Frontal cortex (tissue), 4 donors: ENCODE measurements around the gene XG. TPM values are rescaled to one million over a fixed set of nuclear protein-coding genes. Genes with fewer than 3 reads are reported as not detected.
"Not testable (repeated sequence)": the region's sequence is repeated elsewhere in the genome, so short reads cannot be mapped to it uniquely, and the experiment has no call there.

Experiments used
- DNase-seq, 2 donors: peaks; one replicate each; pipeline ENCODE4 v3.0.0; 2012; ENCODE audit warnings: low spot score in 2 of 2
- FAIRE-seq: peaks from 2 replicates; lab custom pipeline; 2012; peaks lifted over from hg19 to GRCh38; lab: Jason Lieb, UNC
- total RNA-seq: library from RNA; depleted of rRNA; stranded (reverse); fragments of >200 nt; gene quantifications from one replicate; pipeline ENCODE4 v1.2.3, GENCODE V29; 2014
- donor health status: control.
- donor health status: control.
- donor health status: control.

The XG gene
- total RNA-seq, 1 donor from 2014 or later, result not detected

DNA sequence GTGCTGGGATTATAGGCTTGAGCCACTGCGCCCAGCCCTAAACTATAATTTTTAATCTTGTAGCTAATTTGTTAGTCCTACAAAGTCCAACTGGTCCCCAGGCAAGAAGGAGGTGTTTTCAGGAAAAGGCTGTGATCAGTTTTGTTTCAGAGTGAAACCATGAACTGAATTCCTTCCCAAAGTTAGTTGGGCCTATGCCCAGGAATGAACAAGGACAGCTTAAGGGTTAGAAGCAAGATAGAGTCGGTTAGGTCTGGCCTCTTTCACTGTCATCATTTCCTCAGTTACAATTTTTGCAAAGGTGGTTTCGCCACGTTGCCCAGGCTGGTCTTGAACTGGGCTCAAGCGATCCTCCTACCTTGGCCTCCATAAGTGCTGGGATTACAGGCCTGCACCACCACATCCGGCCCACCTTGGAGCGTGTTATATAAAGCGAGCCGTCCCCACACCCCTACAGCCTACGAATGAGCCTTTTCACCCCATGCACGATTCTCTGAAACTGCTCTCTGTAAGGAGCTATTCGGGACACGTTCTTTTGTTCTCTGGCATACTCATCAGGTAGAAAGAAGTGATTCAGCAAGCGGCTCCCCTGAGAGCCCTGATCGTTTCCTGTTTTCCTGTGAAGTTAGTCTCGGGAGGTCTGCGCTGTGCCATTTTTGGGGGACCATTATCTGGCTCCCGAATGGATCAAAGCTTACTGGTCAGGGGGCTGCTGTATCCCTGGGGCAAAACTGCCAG, 52.4 kb downstream of the XG start:
- not testable (repeated sequence) for FAIRE-seq, DNase-seq

DNA sequence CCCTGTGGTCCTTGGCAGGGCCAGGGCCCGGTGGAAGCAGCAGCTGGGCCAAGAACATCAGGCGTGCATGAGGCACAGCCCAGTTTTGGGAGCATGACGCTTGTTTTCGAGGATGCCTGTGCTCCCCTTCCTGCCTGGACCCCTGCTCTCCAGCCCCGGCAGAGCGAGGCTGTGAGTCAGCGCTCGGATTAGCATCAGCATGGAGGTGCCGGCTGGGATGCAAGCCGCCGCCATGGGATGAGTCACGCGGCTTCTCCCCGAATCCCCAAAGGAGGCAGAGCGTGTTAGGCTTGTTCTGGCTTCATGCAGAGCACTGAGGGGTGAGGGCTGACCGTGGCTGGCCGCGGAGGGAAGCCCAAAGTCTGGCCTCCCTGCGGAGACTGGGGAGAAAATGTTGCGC, 53.0 kb downstream of the XG start:
- FAIRE-seq, DNase-seq: not testable (repeated sequence)

DNA sequence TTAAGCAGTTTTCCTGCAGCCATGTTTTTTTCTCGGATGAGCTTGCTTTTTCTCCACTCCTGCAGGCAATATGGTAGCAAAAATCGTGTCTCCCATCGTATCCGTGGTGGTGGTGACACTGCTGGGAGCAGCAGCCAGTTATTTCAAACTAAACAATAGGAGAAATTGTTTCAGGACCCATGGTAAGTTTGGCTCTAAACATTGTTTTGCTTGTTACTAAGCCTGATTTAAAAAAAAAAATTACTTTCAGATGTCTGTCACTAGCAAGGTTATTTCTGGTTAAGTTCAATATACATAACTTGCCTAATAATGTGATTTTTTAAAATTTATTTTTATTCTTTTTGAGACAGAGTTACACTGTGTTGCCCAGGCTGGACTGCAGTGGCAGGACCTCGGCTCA, 59.4 kb downstream of the XG start:
- FAIRE-seq (no peak), DNase-seq (no peak)

DNA sequence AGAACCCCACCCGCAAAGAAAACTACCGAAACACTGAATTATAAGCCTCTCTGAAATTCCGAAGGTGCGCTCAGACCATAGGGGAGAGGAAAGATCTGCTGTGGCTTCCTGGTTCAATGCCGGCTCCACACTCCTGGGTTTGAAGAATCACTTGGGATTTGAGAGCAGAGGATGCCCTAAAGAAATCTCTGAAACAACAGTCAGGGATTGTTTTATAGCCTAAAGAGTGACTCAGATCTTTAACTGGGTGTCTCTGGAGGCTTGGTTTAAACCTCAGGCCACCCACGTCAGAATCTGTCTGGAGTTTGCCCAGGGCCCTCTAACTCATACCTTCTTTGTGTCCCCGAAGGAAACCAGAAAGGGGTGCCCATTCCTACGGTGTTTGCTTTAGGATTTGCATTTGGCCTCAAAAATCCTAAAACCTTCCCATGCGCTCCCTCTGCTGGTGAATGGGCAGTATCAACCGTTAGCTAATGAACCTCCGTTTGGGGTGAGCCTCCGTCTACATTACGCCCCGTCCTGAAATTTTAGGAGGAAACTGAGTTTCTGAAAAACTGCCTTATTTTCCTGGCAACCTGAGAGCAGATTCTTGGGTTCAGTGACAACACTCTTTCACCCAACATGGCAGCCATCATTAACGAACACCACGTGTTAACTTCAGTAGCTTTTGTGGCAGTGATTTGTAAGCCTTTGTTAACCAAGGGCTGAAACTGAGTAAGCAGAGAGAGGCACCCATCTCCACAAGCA, 60.5 kb downstream of the XG start:
- FAIRE-seq, DNase-seq: not testable (repeated sequence)

DNA sequence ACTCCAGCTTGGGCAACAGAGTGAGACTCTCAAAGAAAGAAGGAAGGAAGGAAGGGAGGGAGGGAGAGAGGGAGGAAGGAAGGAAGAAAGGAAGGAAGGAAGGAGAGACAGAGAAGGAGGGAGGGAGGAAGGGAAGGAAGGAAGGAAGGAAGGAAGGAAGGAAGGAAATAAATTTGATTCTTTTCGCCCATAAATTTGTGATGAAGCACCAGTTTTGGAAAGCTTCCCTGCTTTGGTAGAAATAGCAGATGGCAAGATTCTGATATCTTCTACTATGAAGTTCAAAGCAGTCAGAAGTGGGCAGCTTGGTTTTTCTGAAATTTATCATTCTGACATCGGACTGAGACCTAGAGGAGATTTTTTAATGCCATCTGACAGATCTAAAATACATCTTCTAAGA, 65.2 kb downstream of the XG start:
- no peak for DNase-seq
- no peak for FAIRE-seq

DNA sequence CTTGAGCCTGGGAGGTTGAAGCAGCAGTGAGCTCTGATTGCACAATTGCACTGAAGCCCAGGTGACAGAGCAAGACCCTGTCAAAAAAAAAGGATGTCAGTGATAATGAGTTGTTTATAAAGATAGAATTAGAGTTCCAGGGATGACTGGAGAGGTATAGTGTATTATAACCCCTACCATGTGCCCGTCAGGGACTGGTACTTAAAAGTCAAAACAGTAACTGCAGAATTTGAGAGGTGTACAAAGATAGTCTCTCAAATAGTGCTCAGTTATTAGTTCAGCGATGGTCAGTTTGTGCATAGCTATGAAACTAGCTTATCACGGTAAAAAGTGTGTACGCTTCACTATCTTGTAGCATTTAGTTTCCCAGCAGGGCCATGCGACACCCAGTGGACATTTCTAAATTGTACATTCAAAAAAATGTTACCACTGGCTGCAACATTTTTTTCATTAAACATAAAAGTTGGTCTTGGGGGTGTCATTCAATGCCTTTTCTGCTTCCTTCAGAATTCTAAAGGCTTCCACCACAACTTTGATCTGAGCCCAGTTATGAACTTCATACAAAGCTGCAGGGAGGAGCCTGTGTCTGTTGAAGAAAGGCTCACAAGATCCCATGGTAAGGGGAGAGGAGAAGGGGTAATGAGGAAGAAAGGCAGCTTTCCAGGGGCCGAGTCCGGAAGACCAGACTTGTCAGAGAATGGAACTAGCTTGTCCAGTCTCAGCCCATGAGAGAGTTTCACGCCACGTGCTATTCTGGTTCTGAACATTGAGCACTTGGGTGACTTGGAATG, 67.7 kb downstream of the XG start:
- no peak for FAIRE-seq
- no peak for DNase-seq

DNA sequence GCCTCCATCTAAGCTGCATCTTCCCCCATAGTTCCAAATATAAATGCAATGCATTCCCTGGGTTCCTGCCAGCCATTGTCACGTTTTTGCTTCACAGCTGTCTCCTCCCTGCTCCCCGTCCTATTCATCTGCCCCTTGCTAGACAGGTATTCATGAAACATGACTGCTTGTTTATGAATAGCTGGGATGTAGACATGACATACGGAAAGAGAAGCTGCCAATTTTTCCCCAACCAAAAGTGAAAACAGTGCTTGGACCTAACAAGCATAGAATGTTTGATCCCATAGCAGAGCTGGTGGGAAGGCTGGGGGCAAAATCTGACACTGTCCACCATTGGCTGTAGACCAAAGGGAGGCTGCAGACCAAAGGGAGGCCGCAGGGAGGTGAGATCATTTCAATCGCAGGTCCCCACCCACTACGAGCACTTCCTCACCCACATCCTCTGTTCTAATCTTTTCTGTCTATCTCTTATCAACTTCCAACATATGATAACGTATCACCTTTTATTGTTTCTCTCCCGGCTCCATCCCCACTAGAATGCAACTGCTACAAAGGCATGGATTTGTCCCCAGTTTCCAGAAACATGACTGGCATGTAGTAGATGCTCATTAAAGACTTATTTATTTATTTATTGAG, 68.4 kb downstream of the XG start:
- DNase-seq (no peak), FAIRE-seq (no peak)

DNA sequence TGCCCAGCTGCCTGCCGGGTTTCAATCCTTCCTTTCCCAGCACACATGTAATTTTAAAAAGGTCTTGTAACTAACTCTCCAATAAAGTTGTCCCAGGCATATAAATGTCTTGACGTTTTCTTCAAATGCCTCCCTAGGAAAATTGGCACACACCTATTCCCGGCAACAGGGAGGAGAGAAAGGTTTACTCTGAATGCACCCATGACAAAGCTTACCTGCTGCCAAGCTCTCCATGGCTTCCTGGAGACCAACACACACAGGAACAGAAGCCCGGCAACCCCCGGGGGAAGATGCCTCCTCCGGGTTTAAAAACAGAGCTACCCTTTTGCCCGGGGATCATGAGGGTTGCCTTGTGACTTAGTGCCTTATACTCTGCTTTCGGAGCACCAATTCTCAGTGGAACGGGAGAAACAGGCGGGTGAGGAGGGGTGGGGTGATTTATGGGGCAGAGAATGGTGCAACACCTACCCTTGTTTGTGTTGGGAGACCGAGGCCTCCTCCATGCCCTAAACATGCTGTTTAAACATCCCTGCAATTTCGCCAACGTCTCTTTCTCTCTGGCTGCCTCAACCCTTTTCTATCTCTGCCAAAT, 72.1 kb downstream of the XG start:
- DNase-seq (no peak), FAIRE-seq (no peak)

DNA sequence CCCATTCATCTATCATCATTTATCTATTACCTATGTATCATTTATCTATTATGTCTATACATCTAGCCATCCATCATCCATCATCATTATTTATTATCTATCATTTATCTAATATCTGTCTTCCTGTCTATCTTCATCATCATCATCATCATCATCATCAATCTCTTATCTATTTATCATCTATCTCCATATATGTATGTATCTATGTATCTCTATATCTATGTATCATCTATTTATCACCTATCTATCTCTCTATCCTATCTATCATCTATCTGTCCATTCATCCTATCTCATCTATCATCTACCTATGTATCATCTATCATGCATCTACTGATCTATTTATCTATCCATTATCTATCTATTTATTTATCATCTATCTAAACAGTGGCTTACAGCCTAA, 73.0 kb downstream of the XG start:
- DNase-seq (no peak), FAIRE-seq (no peak)

DNA sequence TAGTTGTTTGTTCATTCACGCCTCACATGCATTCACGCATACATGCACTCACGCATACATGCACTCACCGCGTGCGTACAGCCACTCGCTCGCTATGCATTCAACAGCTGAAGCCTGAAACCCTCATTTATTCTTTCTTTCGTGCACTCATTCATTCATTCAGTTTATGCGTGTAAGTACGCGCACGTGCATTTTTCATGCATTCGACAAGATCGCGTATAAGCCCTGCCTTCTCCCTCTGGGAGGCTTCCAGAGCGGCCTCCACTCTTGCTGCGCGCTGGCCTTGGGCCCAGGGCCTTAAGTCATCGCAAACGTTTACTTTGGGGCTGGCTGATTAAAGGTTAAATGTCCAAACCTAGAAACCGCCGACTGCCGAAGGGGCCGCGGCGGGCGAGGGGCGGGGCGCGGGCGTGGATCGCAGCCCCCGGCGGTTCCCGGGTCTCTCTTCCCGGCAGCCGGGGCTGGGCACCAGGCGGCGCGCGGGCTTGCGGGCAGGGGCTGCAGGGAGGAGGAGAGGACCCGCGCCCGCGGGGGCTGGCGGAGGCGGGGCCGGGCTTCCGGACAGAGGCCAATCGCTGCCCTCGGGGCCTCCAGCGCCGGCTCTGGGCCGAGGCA, 76.6 kb downstream of the XG start, which contains the start of gene GYG2:
Gene GYG2 (plus strand): TSS at position 587 of the 615 bp plus-strand sequence. CDS start 1,259 bp downstream, outside the sequence.
- DNase-seq, result no peak
- no peak for FAIRE-seq

DNA sequence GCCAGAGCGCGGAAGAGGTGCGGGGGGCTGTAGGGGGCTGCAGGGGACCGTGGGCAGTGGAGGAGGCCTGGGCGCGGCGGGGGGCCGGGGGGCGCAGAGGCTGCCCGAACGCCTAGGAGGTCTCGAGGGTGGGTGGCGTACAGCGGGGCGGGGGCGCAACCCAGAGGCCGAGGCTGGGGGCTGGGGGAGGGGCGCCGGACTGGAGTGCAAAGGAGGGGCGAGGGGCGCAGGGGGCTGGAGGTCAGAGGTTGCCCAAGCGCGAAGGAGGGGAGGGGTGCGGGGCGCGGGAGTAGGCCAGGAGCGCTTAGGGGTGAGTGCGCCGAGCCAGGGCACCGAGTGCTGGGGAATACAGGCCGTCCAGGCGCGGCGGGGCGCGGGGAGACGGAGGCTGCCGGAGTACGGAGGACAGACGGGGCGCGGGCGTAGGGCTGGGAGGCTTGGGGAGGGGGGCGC, 77.1 kb downstream of the XG start:
- no peak for FAIRE-seq

DNA sequence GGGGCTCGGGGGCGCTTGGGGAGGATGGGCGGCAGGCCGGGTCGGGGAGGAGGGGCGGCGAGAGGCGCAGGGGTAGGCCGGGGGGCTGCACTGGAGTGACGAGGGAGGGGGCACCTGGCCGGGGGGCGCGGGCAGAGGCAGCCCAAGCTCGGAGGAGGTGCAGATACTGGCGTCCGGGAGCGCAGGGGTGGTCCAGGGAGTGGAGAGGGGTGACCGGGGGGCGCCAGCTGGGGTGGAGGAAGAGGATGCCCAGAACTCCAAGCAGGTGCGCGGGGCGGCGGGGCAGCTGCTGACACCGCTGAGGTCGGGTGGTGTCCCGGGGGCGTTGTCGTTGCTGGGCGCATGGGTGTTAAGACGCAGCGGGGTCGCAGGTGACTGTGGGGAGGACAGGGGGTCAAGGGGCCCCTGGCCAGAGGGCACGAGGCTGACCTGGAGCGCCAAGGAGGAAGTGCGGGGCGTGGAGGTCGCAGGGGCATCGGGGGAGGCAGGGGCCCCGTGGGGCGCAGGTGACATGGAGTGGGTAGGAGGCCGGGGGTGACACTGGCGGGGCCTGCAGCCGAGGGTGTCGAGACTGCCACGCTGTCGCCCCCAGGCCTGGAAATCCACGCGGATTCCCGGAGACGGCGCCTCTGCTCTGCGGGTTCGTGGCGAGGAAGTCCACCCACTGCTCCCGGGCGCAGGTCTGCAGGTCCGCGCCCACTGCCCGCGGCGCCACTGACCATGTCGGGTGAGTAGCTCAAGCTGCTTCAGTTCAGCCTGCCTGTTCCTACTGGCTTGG, 77.8 kb downstream of the XG start:
- DNase-seq, result no peak
- FAIRE-seq, result no peak

More for the DNA sequence above, 77.1 kb downstream of the XG start:
- no peak for DNase-seq

DNA sequence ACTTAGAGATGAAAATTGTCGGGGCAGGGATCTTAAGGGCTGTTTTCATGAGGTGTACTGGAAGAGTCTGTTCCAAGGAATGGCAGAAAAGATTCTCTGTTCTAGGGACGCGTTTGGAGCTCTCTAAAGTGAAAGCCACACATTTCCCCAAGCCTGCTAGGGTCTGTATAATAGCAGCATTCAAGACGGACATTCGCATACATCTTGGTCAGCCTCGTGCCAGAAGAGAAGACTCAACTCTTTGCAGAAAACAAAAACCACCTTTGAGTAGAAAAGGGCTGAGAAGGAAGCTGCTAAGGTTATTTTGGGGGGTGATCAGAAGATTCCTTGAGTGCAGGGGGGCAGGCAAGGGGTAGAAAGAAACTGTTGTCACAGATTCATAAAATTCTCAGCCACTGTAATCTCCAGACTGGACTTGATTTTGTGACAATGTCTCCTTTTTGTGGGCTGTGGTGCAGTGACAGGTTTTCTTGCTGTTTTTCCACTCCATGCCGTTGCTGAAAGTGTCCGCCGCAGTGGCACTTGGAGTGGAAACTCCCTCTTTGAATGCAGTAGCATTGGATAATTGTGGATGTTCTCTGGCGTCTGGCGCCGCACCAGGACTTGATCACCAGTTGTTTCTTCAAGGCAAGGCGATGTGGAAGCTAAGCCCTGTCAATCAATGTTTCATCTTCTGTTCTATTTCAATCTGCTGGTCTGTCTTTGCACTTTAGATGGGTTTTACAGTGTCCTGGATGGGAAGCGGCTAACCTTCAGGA, 79.8 kb downstream of the XG start:
- no peak for DNase-seq
- FAIRE-seq, result no peak

DNA sequence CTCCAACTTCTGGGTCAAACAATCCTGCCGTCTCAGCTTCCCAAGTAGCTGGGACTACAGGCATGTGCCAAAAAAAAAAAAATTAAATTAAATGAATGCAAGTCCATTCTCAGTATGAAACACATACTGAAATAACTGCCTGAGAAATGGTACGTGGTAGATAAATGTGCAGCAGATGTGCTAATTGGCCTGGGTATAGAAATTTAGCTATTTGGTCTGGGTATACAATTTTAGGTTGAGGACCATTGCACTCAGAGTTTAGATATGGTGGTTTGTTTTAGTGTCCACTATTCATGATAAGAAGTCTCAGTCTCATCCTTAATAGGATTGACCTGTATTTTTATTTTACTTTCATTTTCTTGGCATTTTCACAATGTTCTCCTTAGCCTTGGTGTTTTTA, 86.1 kb downstream of the XG start:
- DNase-seq (no peak), FAIRE-seq (no peak)

DNA sequence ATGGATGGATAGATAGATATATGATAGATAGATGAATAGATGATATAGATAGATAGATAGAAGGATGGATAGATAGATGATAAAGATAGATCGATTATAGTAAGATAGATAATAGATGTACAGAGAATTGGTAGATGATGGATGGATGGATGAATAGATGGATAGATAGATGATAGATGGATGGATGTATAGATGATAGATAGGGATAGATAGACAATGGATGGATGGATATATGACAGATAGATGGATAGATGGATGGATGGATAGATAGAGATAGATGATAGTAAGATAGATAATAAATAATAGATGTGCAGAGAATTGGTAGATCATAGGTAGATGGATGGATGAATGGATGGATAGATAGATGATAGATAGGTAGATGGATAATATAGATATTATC, 89.1 kb downstream of the XG start:
- DNase-seq (no peak), FAIRE-seq (no peak)

DNA sequence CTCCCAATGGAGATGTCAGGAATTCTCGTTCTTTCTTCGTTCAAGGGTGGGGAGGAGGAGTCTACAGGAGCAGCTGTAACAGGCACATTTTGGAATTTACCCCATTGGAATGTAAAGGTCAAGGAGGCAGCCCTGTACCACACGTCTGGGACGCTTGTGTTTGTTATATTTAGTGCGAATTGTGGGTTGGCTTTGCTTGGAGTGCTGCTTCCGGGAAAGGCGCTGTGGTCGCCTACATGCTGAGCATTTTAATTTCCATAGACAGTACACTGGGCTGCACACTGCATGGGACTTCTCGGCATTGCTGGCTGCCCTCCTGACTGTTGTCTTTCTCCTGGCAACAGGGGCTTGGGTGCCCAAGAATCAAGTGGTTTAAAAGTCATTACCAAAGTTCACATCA, 89.7 kb downstream of the XG start:
- DNase-seq (no peak), FAIRE-seq (no peak)

DNA sequence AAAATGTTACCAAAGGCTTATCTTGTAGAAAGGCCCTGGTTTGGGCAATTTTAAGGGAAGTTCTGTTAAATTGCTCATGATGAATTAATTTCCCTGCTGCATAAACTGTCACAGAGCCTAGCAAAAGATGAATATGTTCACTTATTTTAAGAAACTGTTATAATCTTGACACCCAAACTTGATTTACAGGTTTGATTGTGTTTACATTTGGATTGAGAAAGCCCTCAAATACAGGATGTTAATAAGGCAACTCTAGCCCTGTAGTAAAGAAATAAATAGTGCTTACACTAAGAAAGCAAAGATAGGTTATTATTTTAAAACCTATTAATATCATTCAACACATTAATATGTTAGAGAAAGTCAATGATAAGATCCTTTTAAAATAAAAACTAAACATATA, 95.2 kb downstream of the XG start:
- DNase-seq (no peak), FAIRE-seq (no peak)

DNA sequence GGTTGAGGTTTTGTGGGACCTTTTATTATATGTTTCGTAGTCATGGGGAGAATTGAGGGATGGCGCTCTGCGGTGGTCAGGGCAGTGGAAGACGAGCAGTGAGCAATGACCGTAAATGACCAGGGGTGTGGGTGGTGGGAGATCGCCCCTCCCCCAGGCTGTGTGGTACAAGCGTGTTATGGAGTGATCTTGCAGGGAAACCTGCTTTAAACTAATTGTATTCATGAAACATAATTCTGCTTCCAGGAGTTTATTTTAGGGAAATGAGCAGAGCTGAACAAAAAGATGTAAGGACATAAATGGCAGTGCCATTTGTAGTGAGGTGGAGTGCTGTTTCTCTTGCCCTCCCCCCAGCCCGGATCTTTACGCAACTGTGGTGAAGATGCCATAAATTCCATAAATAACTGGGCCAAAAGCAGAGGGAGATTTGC, 97.0 kb downstream of the XG start:
- no peak for FAIRE-seq

More for the DNA sequence above, 97.0 kb downstream of the XG start:
- no peak for DNase-seq
